Measurements from ENCODE around the gene IPO4. TPM values are rescaled to one million over a fixed set of nuclear protein-coding genes. Genes with fewer than 3 reads are reported as not detected.
"Not testable (repeated sequence)": the region's sequence is repeated elsewhere in the genome, so short reads cannot be mapped to it uniquely, and the experiment has no call there.

Gene IPO4
- total and polyA plus RNA-seq, 7 donors, result 3.0 to 37.1 (median 12.8) TPM

DNA sequence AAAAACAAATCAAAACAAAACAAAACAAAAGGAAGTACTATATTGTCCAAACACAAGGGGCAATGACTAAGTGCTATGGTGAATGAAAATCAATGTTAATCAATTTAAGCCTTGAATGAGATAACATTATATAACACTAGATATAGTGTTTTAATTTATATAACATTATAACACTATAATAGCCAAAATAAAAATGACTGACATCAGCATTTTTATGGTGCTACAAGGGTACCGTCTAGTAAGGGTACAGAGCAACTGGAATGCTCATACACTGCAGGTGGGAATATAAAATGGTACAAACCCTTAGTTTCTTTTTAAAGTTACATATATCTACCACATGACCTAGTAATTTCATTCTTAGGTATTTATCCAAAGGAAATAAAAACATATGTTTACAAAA is 37.9 kb upstream of the IPO4 start:
- Histone ChIP-seq H3K4me3 (no peak overlapping the region), H3K27me3 (no peaks in the 10 kb centered on the region), H3K9me3 (no peaks in the 10 kb centered on the region), H3K27ac (no peak overlapping the region), H3K4me1 (peaks cover 0 to 10% (median 9%) of the 10 kb centered on the region in 4 donors), H3K36me3 (peaks cover 0 to 21% (median 3%) of the 10 kb centered on the region in 4 donors)
- WGBS, 2 donors, result 69 to 83% methylated on average over 1 of the region's 1 CpG
- DNase-seq, result no peak
- intact Hi-C loops (cut with DNase I), result no loop called here
- no peak for TF ChIP-seq POLR2AphosphoS5 (IDR thresholded peaks at IDR 0.05)
- no peak for TF ChIP-seq POLR2A (IDR thresholded peaks at IDR 0.05)
- TF ChIP-seq, protein P1, sequence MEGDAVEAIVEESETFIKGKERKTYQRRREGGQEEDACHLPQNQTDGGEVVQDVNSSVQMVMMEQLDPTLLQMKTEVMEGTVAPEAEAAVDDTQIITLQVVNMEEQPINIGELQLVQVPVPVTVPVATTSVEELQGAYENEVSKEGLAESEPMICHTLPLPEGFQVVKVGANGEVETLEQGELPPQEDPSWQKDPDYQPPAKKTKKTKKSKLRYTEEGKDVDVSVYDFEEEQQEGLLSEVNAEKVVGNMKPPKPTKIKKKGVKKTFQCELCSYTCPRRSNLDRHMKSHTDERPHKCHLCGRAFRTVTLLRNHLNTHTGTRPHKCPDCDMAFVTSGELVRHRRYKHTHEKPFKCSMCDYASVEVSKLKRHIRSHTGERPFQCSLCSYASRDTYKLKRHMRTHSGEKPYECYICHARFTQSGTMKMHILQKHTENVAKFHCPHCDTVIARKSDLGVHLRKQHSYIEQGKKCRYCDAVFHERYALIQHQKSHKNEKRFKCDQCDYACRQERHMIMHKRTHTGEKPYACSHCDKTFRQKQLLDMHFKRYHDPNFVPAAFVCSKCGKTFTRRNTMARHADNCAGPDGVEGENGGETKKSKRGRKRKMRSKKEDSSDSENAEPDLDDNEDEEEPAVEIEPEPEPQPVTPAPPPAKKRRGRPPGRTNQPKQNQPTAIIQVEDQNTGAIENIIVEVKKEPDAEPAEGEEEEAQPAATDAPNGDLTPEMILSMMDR (IDR thresholded peaks at IDR 0.05), result no peak

DNA sequence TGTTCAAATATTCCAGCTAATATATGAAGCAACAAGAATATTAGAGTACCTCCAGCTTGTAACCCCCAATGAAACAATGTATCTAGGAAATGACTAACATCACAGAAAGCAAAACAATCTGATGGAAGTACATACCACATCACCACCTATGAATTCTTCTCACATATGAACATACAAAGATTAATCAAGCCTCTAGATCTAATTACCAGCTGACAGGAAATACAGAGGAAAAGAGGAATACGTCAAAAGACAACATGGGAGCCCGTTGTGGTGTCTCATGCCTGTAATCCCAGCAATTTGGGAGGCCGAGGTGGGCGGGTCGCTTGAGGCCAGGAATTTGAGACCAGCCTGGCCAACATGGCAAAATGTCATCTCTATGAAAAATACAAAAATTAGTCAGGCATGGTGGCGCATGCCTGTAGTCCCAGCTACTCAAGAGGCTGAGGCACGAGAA is 36.0 kb upstream of the IPO4 start:
- Histone ChIP-seq H3K36me3 (peaks cover 0 to 21% (median 3%) of the 10 kb centered on the region in 4 donors), H3K4me3 (no peak overlapping the region), H3K27me3 (no peaks in the 10 kb centered on the region), H3K27ac (peak overlapping the region in 1 of 4 donors; percentile 21), H3K4me1 (no peaks in the 10 kb centered on the region), H3K9me3 (no peaks in the 10 kb centered on the region)
- DNase-seq, result peak; percentile 27
- WGBS, 2 donors, result 91 to 94% methylated on average over 7 of the region's 7 CpGs
- no peak for TF ChIP-seq EP300 (IDR thresholded peaks at IDR 0.05)
- TF ChIP-seq POLR2A (IDR thresholded peaks at IDR 0.05), result no peak
- TF ChIP-seq, protein P1 (IDR thresholded peaks at IDR 0.05), result no peak
- no peak for TF ChIP-seq POLR2AphosphoS5 (IDR thresholded peaks at IDR 0.05)
- intact Hi-C loops (cut with DNase I), result no loop called here

DNA sequence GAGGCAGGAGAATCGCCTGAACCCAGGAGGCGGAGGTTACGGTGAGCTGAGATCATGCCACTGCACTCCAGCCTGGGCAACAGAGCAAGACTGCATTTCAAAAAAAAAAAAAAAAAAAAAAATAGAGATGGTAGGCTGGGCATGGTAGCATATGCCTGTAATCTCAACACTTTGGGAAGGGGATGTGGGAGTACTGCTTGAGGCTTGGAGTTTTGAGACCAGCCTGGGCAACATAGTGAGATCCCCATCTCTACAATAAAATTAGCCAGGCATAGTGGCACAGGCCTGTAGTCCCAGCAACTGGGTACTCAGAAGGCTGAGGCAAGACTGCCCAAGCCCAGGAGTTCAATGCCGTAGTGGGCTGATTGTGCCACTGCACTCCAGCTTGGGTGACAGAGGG is 34.4 kb upstream of the IPO4 start:
- peaks cover 0 to 17% (median 2%) of the 10 kb centered on the region in 4 donors for H3K36me3 ChIP-seq
- WGBS, 2 donors, result 97 to 98% methylated on average over 4 of the region's 4 CpGs
- H3K27me3 ChIP-seq; H3K4me1 ChIP-seq; H3K9me3 ChIP-seq; DNase-seq; intact Hi-C loops (cut with DNase I); H3K27ac ChIP-seq; H3K4me3 ChIP-seq: not testable (repeated sequence)

DNA sequence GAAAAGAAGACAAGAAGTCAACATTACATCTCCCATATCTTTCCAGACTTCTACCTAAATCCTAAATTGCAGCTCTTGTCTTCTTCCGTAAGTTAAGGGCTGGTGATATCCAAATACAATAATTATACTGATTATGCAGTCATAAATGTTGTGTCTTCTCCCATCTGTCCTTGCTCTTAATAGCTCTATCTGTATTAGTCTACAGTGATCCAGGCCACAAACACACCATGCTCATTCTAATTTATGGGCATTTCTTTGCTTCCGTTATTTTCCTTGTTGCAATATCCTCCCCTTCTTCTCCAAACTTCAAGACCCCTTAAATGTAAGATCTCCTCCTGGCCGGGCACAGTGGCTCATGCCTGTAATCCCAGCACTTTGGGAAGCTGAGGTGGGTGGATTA is 30.9 kb upstream of the IPO4 start:
- TF ChIP-seq POLR2A (IDR thresholded peaks at IDR 0.05) (no peak), EP300 (IDR thresholded peaks at IDR 0.05) (no peak), POLR2AphosphoS5 (IDR thresholded peaks at IDR 0.05) (no peak)
- TF ChIP-seq, protein P1 (IDR thresholded peaks at IDR 0.05), result no peak

DNA sequence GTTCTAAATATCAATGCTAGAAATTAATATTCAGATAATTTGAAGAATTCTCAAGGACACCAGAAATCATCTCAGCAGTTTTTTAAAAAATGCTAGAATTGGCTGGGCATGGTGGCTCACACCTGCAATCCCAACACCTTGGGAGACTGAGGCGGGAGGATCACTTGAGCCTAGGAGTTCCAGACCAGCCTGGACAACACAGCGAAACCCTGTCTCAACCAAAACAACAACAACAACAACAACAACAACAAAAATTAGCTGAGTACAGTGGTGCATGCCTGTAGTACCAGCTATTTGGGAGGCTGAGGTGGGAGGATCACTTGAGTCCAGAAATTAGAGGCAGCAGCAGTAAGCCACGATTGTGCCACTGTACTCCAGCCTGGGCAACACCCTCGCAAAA is 30.5 kb upstream of the IPO4 start:
- Histone ChIP-seq H3K27ac (no peak overlapping the region), H3K4me3 (no peak overlapping the region), H3K36me3 (peaks cover 0 to 8% (median 3%) of the 10 kb centered on the region in 4 donors), H3K27me3 (no peaks in the 10 kb centered on the region), H3K4me1 (peaks cover 0 to 20% (median 16%) of the 10 kb centered on the region in 4 donors), H3K9me3 (no peaks in the 10 kb centered on the region)
- no peak for DNase-seq
- intact Hi-C loops (cut with DNase I), result no loop called here
- WGBS, 2 donors, result 85 to 94% methylated on average over 4 of the region's 4 CpGs
- TF ChIP-seq POLR2A (IDR thresholded peaks at IDR 0.05), result no peak
- TF ChIP-seq, protein P1 (IDR thresholded peaks at IDR 0.05), result no peak
- TF ChIP-seq EP300 (IDR thresholded peaks at IDR 0.05), result no peak
- no peak for TF ChIP-seq POLR2AphosphoS5 (IDR thresholded peaks at IDR 0.05)

More for the DNA sequence above, 30.9 kb upstream of the IPO4 start:
- Histone ChIP-seq H3K9me3 (no peaks in the 10 kb centered on the region), H3K36me3 (peaks cover 0 to 8% (median 3%) of the 10 kb centered on the region in 4 donors), H3K27ac (no peak overlapping the region), H3K27me3 (no peaks in the 10 kb centered on the region), H3K4me1 (peaks cover 0 to 15% (median 14%) of the 10 kb centered on the region in 4 donors), H3K4me3 (no peak overlapping the region)
- DNase-seq, result no peak
- intact Hi-C loops (cut with DNase I), result no loop called here
- WGBS, 2 donors, result 62 to 63% methylated on average over 3 of the region's 3 CpGs

DNA sequence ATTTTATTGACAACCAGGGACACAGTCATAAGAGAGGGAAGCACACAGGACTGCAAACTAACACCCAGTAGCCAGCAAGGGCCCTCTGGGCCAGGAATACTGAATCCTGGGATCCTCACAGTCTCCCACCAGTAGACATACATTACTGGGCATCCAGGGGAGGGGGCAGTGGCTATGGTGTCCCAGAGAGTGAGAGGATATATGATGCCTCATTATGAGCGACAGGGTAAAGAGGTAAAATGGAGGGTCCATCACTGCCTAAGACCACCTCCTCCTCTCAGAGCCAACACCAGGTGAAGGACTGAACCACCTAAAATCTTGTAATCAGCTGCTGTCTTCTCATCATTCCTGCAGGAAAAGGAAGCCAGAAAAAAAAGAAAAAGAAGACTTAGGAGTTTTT is 28.3 kb upstream of the IPO4 start:
- peak overlapping the region in 1 of 4 donors; percentile 92 for H3K27ac ChIP-seq
- intact Hi-C loops (cut with DNase I); H3K9me3 ChIP-seq; H3K27me3 ChIP-seq; H3K36me3 ChIP-seq; DNase-seq; H3K4me3 ChIP-seq: not testable (repeated sequence)
- WGBS, 2 donors, result 91 to 100% methylated on average over 1 of the region's 1 CpG
- H3K4me1 ChIP-seq, result peaks cover 0 to 33% (median 31%) of the 10 kb centered on the region in 4 donors
